NCI-H446 treated with DMSO at 0.1 percent for 48 hours (cell line): ENCODE measurements around the gene FGF2.

Experiments
- DNase-seq: peaks from one replicate; lab custom pipeline; 2025; lab: John Stamatoyannopoulos, UW

FGF2 gene

DNA sequence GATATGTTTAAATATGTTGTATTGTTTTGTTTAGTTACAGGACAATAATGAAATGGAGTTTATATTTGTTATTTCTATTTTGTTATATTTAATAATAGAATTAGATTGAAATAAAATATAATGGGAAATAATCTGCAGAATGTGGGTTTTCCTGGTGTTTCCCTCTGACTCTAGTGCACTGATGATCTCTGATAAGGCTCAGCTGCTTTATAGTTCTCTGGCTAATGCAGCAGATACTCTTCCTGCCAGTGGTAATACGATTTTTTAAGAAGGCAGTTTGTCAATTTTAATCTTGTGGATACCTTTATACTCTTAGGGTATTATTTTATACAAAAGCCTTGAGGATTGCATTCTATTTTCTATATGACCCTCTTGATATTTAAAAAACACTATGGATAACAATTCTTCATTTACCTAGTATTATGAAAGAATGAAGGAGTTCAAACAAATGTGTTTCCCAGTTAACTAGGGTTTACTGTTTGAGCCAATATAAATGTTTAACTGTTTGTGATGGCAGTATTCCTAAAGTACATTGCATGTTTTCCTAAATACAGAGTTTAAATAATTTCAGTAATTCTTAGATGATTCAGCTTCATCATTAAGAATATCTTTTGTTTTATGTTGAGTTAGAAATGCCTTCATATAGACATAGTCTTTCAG is 68.8 kb downstream of the FGF2 start:
- DNase-seq: no peak

DNA sequence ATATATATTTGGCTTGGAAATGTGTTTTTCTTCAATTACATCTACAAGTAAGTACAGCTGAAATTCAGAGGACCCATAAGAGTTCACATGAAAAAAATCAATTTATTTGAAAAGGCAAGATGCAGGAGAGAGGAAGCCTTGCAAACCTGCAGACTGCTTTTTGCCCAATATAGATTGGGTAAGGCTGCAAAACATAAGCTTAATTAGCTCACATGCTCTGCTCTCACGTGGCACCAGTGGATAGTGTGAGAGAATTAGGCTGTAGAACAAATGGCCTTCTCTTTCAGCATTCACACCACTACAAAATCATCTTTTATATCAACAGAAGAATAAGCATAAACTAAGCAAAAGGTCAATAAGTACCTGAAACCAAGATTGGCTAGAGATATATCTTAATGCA is 69.6 kb downstream of the FGF2 start:
- DNase-seq: no peak

GRCh38 chr4:122898370-122899150 is 71.9 kb downstream of the FGF2 start:
- peak; percentile 27 for DNase-seq

GRCh38 chr4:122899682-122900081 is 73.1 kb downstream of the FGF2 start:
- no peak for DNase-seq

DNA sequence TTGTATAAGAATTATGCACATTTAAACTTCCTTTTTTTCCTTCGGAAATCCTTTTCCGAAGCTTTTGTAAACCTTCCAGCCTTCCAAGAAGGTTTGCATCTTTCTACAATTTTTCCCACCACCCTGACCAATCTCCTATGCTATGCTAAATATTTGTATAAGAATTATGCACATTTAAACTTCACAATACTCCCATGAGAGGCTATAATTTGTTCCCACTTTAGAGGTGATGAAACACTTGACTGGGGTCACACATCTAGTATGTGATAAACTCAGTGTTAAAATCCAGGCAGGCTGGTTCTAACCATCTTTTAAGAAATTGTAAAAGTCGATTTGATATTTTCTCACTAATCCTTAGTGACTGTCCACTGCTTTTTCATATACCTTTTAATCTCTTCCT is 73.7 kb downstream of the FGF2 start:
- DNase-seq: no peak

GRCh38 chr4:122901247-122902010 is 74.8 kb downstream of the FGF2 start:
- no peak for DNase-seq

- DNase-seq: no peak
These were observed 77.2 kb downstream of the FGF2 start for GRCh38 chr4:122903766-122904288.

- DNase-seq: no peak
These were observed 80.3 kb downstream of the FGF2 start for GRCh38 chr4:122906859-122907305.

- DNase-seq: no peak
These were observed 81.6 kb downstream of the FGF2 start for GRCh38 chr4:122908223-122908622.

DNA sequence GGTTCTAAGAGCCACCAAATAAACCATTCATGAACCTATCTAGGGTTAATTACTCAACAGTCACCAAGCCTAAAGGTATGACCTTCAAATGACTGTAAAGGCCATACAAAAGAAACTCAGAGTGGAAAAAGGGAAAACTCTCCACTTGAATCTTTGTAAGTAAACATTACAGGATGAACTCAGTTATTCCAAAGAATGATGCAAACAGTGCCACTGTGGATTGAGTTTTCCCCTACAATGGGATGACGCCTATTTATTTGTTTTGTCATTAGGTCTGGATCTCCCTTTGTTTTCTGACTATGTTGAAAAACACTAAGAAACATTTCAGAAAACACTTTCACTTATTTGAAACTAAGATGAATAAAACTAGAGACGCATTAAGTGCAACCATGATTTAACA is 83.1 kb downstream of the FGF2 start:
- no peak for DNase-seq

- DNase-seq: no peak
These were observed 85.0 kb downstream of the FGF2 start for GRCh38 chr4:122911588-122911987.

DNA sequence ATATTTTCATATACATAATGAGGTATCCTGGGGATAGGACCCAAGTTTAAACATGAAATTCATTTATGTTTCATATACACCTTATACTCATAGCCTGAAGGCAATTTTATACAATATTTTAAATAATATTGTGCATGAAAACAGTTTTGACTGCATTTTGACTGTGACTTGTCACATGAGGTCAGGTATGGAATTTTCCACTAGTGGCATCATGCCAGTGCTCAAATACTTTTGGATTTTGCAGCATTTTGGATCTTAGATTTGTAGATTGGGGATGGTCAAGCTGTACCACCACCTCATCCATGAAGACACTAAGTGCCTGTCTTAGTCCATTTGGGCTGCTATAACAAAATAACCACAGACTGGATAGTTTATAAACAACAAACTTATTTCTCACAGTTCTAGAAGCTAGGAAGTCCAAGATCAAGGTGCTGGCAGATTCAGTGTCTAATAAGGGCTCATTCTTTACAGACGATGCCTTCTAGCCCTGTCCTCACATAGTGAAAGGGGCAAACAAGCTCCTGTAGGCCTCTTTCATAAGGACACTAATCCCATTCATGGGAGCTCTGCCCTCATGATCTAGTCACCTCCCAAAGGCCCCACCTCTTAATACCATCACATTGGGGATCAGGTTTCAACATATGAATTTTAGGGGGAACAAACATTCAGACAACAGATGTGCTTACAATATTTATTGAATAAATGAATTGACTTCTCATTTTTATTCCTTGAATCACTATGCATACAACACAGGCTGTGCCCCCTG is 86.4 kb downstream of the FGF2 start:
- no peak for DNase-seq

GRCh38 chr4:122914292-122914904 is 87.8 kb downstream of the FGF2 start:
- DNase-seq: peak; percentile 5

DNA sequence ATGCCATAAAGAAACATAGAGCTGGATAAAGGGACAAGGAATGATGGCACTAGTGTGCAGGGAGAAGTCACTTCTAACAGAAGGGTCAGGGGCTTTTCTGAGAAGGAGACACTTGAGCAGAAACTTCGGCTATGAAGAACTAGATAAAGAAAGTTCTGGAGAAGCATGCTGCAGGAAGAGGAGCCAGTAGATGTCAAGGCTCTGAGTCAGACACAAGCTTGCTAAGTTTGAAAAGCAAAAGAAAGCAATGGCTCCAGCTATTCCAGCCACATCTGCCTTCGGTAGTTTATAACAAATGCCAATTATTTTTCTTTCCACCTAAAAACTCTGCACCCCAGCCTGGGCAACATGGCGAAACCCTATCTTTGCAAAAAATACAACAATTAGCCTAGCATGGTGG is 88.3 kb downstream of the FGF2 start:
- DNase-seq: no peak

DNA sequence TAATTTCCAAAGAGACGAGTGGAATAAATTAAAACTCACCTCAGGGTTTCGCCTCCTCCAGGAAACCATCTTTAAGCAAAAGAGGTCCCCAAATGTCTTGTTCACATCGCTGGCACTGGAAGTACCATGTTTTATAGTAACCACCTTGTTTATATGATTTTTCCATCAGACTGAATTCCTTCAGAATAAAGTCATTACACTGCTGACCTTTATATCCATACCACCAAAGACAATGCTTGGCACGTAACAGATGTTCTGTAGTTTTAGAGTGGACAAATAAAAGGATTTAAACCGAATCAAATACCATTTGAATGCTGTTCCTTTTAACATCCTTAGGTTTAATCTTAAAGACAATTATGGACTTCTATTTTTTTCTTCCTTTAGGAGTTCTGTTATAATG is 91.1 kb downstream of the FGF2 start:
- DNase-seq: no peak

DNA sequence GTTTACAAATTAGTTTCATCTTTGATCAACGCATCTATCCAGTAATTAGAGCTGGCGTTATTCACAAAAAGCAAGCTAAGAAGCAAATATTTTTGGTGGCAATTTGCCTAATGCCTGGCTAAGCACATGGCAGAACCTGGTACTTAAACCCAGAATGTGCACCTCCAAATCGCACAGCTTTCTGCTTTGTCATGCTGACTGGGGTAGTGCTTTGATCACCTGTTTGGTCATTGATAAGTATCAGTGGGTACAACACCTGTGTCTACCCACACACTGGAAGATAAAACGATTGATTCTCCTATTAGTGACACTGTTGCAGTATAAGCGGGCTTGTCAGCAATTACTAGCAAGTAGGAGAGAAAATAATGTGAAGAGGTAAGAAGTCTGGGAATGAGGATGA is 93.8 kb downstream of the FGF2 start:
- no peak for DNase-seq

GRCh38 chr4:122921300-122921699 is 94.7 kb downstream of the FGF2 start:
- DNase-seq: no peak

DNA sequence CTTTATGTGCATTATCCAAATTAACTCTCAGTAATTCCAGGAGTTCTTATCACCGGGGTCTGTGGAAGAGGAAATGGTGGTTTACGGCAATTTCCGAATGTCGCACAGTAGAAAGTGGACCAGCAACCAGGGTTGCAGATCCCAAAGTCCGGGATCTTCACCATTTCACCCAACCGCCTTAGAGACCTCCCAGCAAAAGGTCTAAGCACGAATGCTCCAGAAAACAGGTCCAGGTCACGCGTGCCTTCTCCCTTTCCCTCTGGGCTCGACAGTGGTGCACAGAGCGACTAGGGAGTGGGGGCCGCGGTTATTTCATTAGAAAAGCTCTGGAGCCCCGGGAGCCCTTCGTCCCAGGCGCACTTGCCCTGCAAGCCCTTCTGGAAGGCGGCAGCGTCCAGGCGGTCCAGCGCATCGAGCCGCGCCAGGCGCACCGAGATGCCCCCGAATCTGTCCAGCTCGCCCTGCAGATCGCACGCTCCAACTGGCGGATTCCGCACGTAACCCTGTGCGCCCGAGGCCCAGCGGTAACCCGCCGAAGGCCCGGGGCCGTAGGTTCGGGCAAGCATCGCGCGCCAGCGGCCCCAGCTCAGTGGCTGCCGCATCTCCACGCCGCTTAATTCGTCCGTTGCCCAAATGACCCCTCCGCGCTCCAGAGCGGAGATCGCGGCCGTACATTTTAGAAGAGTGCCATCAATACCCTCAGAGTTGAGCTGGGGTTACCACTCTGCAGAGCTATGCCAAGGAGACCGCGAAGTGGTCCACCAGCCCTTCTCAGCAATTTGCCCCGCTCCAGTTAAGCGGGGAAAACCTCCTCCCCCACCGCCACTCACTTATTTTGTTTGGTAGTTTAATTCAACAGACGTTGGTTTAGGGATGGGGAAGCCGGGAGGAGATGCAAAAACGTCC is 95.6 kb downstream of the FGF2 start, which contains the start of gene NUDT6:
Gene NUDT6 (minus strand): TSS at position 627 of the 906 bp plus-strand sequence. CDS start 25 bp downstream, at position 602.
- no peak for DNase-seq

DNA sequence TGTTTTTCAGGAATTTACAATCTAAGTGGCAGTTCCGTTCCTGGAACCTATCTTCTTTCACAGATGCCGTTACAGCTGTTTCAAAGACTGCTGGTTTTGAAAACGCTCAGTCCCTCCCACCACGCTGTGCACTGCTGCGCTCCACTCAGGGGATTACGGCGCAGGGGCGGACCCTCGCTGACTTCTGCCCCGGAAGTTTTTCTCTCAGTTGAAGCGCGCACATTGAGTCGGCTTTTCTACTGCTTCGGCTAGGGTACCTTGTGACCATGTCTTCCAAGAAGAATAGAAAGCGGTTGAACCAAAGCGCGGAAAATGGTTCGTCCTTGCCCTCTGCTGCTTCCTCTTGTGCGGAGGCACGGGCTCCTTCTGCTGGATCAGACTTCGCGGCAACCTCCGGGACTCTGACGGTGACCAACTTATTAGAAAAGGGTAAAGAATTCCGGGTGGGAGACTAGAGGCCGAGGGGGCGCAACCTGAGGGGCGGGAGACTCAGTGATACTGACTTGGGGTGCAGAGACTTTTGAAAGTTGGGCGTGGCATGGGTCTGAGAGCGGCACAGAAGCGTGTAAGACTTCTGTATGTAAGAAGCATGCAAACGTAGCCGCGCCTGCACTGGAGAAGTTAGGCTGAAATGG is 96.4 kb downstream of the FGF2 start:
- peak; percentile 62 for DNase-seq

DNA sequence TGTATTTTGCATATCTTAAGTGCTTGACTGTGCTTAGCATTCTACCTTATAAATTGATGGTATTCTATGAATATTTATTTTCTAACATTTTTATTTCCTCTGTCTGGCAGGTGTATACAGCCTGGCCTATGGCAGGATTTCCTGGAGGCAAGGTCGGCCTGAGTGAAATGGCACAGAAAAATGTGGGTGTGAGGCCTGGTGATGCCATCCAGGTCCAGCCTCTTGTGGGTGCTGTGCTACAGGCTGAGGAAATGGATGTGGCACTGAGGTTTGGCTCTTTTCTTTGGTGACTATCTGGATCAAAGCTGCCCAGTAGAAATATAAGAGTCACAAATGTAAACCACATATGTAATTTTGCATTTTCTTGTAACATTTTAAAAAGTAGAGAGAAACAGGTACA is 102.3 kb downstream of the FGF2 start:
- DNase-seq: no peak
